Suppressor macrophage treated with lipopolysaccharide for 4 hours (primary cell): ENCODE data around the gene RNF126.
"Not testable (repeated sequence)": the region's sequence is repeated elsewhere in the genome, so short reads cannot be mapped to it uniquely, and the experiment has no call there.

Experiments
- DNase-seq: peaks from one replicate; pipeline ENCODE4 v3.0.0-alpha.2; 2020

The RNF126 gene

GRCh38 chr19:645912-646778, 16.9 kb downstream of the RNF126 start:
- no peak for DNase-seq

- DNase-seq = no peak
These were observed 18.2 kb downstream of the RNF126 start for GRCh38 chr19:644789-645188.

GRCh38 chr19:644363-644762, 18.7 kb downstream of the RNF126 start:
- no peak for DNase-seq

GRCh38 chr19:643736-644135, 19.3 kb downstream of the RNF126 start:
- DNase-seq = no peak

GRCh38 chr19:642767-643727, 20.0 kb downstream of the RNF126 start:
- no peak for DNase-seq

GRCh38 chr19:641702-642101, 21.3 kb downstream of the RNF126 start:
- DNase-seq = no peak

- no peak for DNase-seq
These were observed 22.3 kb downstream of the RNF126 start for GRCh38 chr19:640606-641189.

GRCh38 chr19:640161-640558, 22.9 kb downstream of the RNF126 start:
- no peak for DNase-seq

- DNase-seq = peak; percentile 96
These were observed 23.5 kb downstream of the RNF126 start, which contains the start of gene FGF22 for GRCh38 chr19:639253-640160. Gene FGF22 (plus strand): TSS chr19:639879. CDS start chr19:639926, 47 bp downstream.

GRCh38 chr19:638906-639252, 24.1 kb downstream of the RNF126 start:
- no peak for DNase-seq

GRCh38 chr19:634975-635652, 27.9 kb downstream of the RNF126 start:
- DNase-seq = no peak

GRCh38 chr19:633786-634639, 29.0 kb downstream of the RNF126 start:
- no peak for DNase-seq

GRCh38 chr19:633068-633785, 29.8 kb downstream of the RNF126 start, which contains the start of gene POLRMT:
Gene POLRMT (minus strand): TSS chr19:633537. CDS start chr19:633512, 25 bp downstream.
- peak; percentile 100 for DNase-seq

- peak; percentile 72 for DNase-seq
These were observed 30.4 kb downstream of the RNF126 start for GRCh38 chr19:632579-633067.

- DNase-seq = no peak
These were observed 32.9 kb downstream of the RNF126 start for GRCh38 chr19:629961-630714.

GRCh38 chr19:629515-629914, 33.5 kb downstream of the RNF126 start:
- DNase-seq = not testable (repeated sequence)

- DNase-seq = peak; percentile 8
These were observed 34.8 kb downstream of the RNF126 start for GRCh38 chr19:628168-628567.

GRCh38 chr19:626566-626965, 36.4 kb downstream of the RNF126 start:
- DNase-seq = not testable (repeated sequence)

- no peak for DNase-seq
These were observed 37.8 kb downstream of the RNF126 start for GRCh38 chr19:625257-625656.
